GM12873 (cell line): ENCODE results near the gene RNF126.

Source experiments
- TF ChIP-seq, protein P1 (sequence below): IDR thresholded peaks from 2 replicates; pipeline ENCODE4 v1.5.1; 2012; ENCODE audit warnings: low read depth, mild to moderate bottlenecking, moderate library complexity, low read length, control low read depth; ENCODE audit not compliant: insufficient read depth; ENCODE audit errors: missing control alignments

Gene RNF126

DNA sequence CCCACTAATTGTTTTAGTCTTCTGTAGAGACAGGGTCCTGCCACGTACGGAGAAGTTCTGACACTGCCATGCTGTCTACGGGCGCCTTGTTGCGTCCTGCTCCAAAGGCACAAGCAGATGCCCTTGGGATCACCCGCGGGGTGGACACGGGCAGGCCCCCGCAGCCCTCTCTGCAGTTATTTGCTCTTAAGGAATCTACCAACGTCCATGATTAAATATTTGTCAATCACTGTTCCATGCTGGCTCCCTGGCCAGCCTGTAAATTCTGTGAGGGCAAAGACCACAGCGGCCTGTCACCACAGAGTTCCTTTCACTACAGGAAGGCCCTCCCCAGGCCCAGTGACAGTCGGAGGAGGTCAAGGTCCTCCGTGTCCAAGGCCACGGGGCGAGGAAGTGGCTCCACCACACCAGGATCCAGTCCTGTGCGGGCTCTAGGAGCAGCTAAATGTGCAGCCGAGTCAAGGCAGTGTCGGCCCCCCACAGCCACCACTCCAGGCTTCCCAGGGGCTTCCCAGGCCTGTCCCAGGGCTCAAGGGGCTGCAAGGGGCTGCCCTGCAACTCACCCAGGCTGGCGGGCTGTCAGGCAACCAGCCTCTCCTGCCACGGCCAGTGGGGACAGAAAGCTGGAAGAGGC is 2.1 kb downstream of the RNF126 start:
- TF ChIP-seq, protein P1, sequence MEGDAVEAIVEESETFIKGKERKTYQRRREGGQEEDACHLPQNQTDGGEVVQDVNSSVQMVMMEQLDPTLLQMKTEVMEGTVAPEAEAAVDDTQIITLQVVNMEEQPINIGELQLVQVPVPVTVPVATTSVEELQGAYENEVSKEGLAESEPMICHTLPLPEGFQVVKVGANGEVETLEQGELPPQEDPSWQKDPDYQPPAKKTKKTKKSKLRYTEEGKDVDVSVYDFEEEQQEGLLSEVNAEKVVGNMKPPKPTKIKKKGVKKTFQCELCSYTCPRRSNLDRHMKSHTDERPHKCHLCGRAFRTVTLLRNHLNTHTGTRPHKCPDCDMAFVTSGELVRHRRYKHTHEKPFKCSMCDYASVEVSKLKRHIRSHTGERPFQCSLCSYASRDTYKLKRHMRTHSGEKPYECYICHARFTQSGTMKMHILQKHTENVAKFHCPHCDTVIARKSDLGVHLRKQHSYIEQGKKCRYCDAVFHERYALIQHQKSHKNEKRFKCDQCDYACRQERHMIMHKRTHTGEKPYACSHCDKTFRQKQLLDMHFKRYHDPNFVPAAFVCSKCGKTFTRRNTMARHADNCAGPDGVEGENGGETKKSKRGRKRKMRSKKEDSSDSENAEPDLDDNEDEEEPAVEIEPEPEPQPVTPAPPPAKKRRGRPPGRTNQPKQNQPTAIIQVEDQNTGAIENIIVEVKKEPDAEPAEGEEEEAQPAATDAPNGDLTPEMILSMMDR, result no peak

DNA sequence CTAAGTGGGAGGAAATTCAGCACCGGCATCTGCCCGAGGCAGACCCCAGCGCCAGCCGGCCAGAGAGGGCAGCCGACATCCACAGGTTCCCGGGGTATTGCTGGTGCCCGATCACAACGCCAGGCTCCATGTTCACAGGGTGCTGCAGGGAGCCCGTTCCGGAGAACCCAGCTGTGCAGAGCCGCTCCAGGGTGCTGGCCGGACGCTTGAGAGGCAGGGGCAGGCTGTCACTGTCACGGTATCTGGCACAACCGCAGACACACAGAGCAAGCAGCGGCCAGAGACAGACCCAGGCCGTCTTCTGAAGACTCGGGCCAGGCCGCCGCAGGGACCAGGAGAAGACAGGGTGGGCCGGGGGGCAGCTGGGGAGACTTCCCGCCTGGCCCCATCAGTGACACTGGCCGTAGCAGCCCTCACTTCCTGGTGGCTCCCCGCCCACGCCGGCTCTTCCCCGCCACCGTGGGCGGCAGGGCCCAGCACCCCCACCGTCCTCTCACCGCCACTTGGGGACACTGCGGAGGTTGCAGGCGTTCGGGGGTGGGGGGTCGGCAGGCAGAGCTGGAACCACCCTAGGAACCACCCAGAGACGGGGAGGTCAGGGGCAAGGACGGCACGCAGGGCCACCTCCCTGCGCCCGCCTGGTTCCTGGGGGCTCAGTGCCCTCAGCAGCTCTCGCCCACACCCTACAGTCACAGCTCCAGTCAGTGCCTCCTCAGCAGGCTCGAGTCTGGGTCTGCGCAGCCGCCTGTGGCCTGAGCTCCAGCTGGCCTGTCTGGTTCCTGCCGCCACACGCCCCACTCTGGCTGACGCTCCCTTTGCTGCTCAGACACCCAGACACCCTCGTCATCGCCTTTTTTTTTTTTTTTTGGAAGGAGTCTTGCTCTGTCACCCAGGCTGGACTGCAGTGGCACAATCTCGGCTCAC is 3.8 kb downstream of the RNF126 start:
- TF ChIP-seq, protein P1, result no peak

DNA sequence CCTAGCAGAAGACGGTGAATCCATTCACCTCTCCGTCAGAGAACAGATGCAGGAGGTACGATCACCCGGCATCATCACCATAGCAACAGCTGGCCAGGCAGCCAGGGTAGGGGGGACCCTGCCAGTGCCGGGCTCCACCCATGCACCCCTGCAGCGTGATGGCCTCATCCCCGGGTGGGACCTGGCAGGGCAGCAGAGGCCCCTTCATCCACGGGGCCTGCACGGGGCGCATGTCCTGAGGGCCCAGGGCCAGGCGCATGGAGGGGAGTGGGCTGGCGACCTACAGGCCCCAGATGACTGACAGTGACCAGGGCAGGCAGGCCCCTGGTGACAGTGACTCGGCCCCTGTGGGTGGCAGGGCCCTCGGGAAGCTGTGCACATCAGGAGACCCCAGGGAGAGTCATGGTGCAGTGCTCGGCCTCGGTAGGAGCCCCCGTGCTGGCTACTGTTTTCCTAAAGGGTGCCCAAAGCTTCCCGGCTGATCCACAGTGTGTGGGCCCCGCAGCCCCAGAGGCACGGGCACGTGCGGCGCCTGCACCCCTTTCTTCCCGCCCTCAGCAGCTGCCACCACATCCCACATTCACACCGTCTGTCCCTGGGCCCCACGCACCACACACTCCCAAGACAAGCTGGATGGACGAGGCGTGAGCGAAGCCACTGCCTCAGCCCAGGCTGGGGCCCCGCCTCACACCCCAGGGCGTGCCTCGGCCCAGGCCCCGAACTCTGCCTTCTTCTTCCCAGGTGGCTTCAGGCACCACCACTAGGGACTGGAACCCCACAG is 4.8 kb downstream of the RNF126 start:
- TF ChIP-seq, protein P1, result no peak

DNA sequence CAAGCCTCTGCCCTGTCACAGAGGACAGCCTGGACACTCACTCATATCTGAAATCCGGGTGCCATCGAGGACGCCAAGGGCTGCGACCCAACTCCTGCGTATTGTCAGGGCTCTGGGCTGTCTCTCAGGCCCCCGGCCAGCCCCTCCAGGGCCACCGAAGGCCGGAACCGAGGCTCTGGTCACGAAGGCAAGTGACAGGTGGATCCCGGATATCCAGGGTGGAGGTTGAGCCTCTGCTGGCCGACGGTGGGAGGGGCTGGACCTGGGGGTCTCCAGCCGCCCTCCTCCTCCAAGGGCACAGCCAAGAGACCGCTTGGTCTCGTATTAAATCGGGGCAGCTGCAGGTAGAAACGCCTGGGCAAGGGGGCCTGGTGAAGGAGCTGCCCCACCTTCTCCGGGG is 5.4 kb downstream of the RNF126 start:
- TF ChIP-seq, protein P1, result no peak

DNA sequence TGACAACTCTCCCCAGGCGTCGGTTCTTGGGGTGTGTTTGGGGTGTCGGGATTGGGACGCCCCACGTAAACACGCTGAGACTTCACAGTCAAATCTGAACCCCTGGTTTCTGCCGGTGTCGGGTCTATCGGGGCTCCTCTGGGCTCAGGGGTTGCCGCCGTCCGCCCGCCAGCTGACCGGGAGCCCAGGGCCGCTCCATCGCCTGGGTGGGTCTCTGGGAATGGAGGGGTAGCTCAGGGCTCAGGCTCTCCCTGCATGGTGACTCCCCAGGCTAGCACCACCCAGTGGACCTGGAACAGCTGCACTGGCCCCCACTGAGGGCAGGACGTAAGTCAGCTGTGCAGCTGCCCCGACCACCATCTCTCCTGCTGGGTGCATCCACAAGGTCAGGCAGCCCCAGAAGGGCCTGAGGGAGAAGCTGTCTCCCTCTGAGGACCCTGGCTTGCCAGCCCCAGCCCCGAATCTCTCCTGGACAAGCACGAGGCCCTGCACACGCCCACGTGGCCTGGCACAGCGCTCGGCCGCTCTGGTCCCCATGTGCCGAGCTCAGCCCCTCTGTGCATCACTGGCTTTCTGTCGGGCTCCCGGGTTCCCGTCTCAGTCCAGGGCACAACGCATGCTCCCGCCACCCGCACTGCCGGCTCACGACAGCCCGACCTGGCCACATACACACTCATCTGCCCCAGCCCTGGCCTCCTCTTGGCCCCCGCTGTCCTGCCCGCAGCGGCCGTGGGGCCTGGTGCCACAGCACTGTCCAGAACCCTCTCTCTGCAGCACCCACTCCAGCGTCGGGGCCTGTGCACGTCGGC is 6.1 kb downstream of the RNF126 start:
- TF ChIP-seq, protein P1, result no peak

DNA sequence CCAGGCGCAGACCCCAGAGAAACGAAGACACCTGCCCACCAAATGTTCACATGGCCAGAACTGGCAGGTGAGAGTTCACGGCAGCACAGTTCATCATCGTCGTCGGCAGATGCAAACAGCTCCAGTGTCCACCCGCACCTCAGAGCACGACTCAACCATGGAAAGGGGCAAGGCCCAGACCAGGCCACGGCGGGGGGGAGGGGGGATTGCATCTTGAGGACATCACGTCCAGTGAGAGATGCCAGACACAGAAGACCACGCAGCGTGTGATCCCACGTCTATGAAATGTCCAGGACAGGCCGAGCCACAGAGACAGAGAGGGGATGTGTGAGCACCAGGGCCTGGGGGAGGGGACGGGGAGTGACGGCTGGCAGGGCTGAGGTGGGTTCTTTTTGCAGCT is 7.3 kb downstream of the RNF126 start:
- TF ChIP-seq, protein P1, result no peak
